Tibial artery (tissue), 4 donors: Measurements from ENCODE around the gene LAMA2.

Source experiments
- DNase-seq, 2 donors: peaks; one replicate each; pipeline ENCODE4 v3.0.0-alpha.2; 2019
- H3K27ac ChIP-seq, 2 donors: fragments of 200-600 bp; sonication (generic) in 1 of 2; 1 replicate in 1 of 2; 2 replicates in 1 of 2; pipeline ENCODE4 v1.5.1; 2018 to 2019; ENCODE audit warnings: mild to moderate bottlenecking in 1 of 2
- H3K27me3 ChIP-seq, 2 donors: fragments of 200-600 bp; sonication (generic) in 1 of 2; one replicate each; pipeline versions ENCODE4 v1.5.1 to v1.6.0; 2016 to 2019
- H3K36me3 ChIP-seq, 3 donors: fragments of 200-600 bp; sonication (generic) in 2 of 3; one replicate each; pipeline ENCODE4 v1.5.1; 2016 to 2019; ENCODE audit warnings: mild to moderate bottlenecking in 2 of 3
- H3K4me1 ChIP-seq, 4 donors: fragments of 200-600 bp; sonication (generic) in 2 of 4; 1 replicate in 3 of 4; 2 replicates in 1 of 4; pipeline ENCODE4 v1.5.1; 2016 to 2019
- H3K4me3 ChIP-seq, 2 donors: fragments of 200-600 bp; sonication (generic) in 1 of 2; 1 replicate in 1 of 2; 2 replicates in 1 of 2; pipeline ENCODE4 v1.5.1; 2018 to 2019; ENCODE audit warnings: mild to moderate bottlenecking in 2 of 2
- H3K9me3 ChIP-seq, 3 donors: fragments of 200-600 bp; sonication (generic) in 1 of 3; one replicate each; pipeline ENCODE4 v1.5.1; 2016 to 2019
- CTCF ChIP-seq, 2 experiments: fragments of 200-600 bp in 1 of 2; fragments of 450-650 bp in 1 of 2; IDR thresholded peaks; one replicate each; pipeline ENCODE4 v1.5.1; 2017 to 2019; ENCODE audit warnings: antibody characterized with exemption in 2 of 2, mild to moderate bottlenecking in 1 of 2, moderate library complexity in 1 of 2
- intact Hi-C: fragments of 100-400 bp; cut with DNase I; formaldehyde crosslinking; loops from one replicate; pipeline ENCODE4 v1.15.0; 2023; ENCODE audit warnings: low total_unique reads

LAMA2 gene

GRCh38 chr6:128903715-128904114 lies 20.8 kb downstream of the LAMA2 start:
- H3K9me3 ChIP-seq: no peaks in the 10 kb centered on the region
- no peaks in the 10 kb centered on the region for H3K36me3 ChIP-seq
- no peak overlapping the region for H3K4me3 ChIP-seq
- intact Hi-C loops: no loop called here
- TF ChIP-seq CTCF (IDR thresholded peaks at IDR 0.05): no peak
- no peak for DNase-seq
- no peak overlapping the region for H3K27ac ChIP-seq
- H3K27me3 ChIP-seq: no peaks in the 10 kb centered on the region
- no peaks in the 10 kb centered on the region for H3K4me1 ChIP-seq

- no peak overlapping the region for H3K4me3 ChIP-seq
- TF ChIP-seq CTCF (IDR thresholded peaks at IDR 0.05): no peak
- no peaks in the 10 kb centered on the region for H3K27me3 ChIP-seq
- H3K4me1 ChIP-seq: no peaks in the 10 kb centered on the region
- H3K27ac ChIP-seq: no peak overlapping the region
- H3K36me3 ChIP-seq: no peaks in the 10 kb centered on the region
- no peak for DNase-seq
- H3K9me3 ChIP-seq: no peaks in the 10 kb centered on the region
- intact Hi-C loops: no loop called here
Measured at GRCh38 chr6:128914051-128914450, 31.1 kb downstream of the LAMA2 start.

GRCh38 chr6:128918886-128919285 lies 35.9 kb downstream of the LAMA2 start:
- no peaks in the 10 kb centered on the region for H3K27me3 ChIP-seq
- no peak for TF ChIP-seq CTCF (IDR thresholded peaks at IDR 0.05)
- no peaks in the 10 kb centered on the region for H3K9me3 ChIP-seq
- intact Hi-C loops: no loop called here
- H3K36me3 ChIP-seq: no peaks in the 10 kb centered on the region
- no peaks in the 10 kb centered on the region for H3K4me1 ChIP-seq
- no peak overlapping the region for H3K4me3 ChIP-seq
- H3K27ac ChIP-seq: no peak overlapping the region
- no peak for DNase-seq

GRCh38 chr6:128919412-128920180 lies 36.7 kb downstream of the LAMA2 start:
- no peaks in the 10 kb centered on the region for H3K36me3 ChIP-seq
- no peak for TF ChIP-seq CTCF (IDR thresholded peaks at IDR 0.05)
- intact Hi-C loops: no loop called here
- no peak for DNase-seq
- H3K4me1 ChIP-seq: no peaks in the 10 kb centered on the region
- H3K4me3 ChIP-seq: no peak overlapping the region
- no peak overlapping the region for H3K27ac ChIP-seq
- H3K27me3 ChIP-seq: no peaks in the 10 kb centered on the region
- no peaks in the 10 kb centered on the region for H3K9me3 ChIP-seq

- H3K27me3 ChIP-seq: no peaks in the 10 kb centered on the region
- H3K4me3 ChIP-seq: no peak overlapping the region
- TF ChIP-seq CTCF (IDR thresholded peaks at IDR 0.05): no peak
- H3K36me3 ChIP-seq: peaks cover 0 to 8% (median 0%) of the 10 kb centered on the region in 3 donors
- no peaks in the 10 kb centered on the region for H3K4me1 ChIP-seq
- no peaks in the 10 kb centered on the region for H3K9me3 ChIP-seq
- no peak for DNase-seq
- intact Hi-C loops: no loop called here
- H3K27ac ChIP-seq: no peak overlapping the region
Measured at GRCh38 chr6:128925765-128926164, 42.8 kb downstream of the LAMA2 start.
